Keratinocyte (primary cell): ENCODE measurements around the gene FGF18. TPM values are rescaled to one million over a fixed set of nuclear protein-coding genes. Genes with fewer than 3 reads are reported as not detected.

ENCODE experiments used
- DNase-seq: peaks from one replicate; pipeline ENCODE4 v3.0.0-alpha.2; 2011; ENCODE audit warnings: low read depth, missing footprints, low spot score
- FAIRE-seq: peaks from 2 replicates; lab custom pipeline; 2011; peaks lifted over from hg19 to GRCh38; lab: Jason Lieb, UNC
- H2AFZ ChIP-seq: 2 replicates; pipeline ENCODE4 v1.6.0; 2012; ENCODE audit warnings: low read length, control low read depth, inconsistent platforms; ENCODE audit not compliant: control insufficient read depth
- H3K27ac ChIP-seq: 2 replicates; pipeline ENCODE4 v1.5.1; 2011; ENCODE audit warnings: low read length; ENCODE audit not compliant: control insufficient read depth, insufficient read depth
- H3K27me3 ChIP-seq: 3 replicates; pipeline ENCODE4 v1.6.0; 2011; ENCODE audit warnings: low read length; ENCODE audit not compliant: control insufficient read depth, insufficient read depth; ENCODE audit errors: extremely low read depth
- H3K36me3 ChIP-seq, 2 experiments: 2 replicates in 1 of 2; 3 replicates in 1 of 2; pipeline ENCODE4 v1.5.1; 2011; ENCODE audit warnings: low read length in 2 of 2, mild to moderate bottlenecking in 1 of 2; ENCODE audit not compliant: control insufficient read depth in 2 of 2, insufficient read depth in 2 of 2; ENCODE audit errors: extremely low read depth in 1 of 2
- H3K4me1 ChIP-seq: 3 replicates; pipeline ENCODE4 v1.5.1; 2011; ENCODE audit warnings: low read length; ENCODE audit not compliant: control insufficient read depth, insufficient read depth; ENCODE audit errors: extremely low read depth
- H3K4me2 ChIP-seq: 3 replicates; pipeline ENCODE4 v1.6.0; 2011; ENCODE audit warnings: low read depth, low read length; ENCODE audit not compliant: control insufficient read depth, insufficient read depth; ENCODE audit errors: extremely low read depth
- H3K4me3 ChIP-seq, 3 experiments: fragments of 200-600 bp in 1 of 3; sonication (generic) in 1 of 3; 2 replicates in 2 of 3; 3 replicates in 1 of 3; pipeline ENCODE4 v1.5.1; 2011 to 2016; ENCODE audit warnings: low read length in 3 of 3, mild to moderate bottlenecking in 3 of 3, control low read depth in 2 of 3, inconsistent platforms in 1 of 3, low read depth in 1 of 3, mixed read lengths in 1 of 3, mixed run types in 1 of 3, moderate library complexity in 1 of 3; ENCODE audit not compliant: control insufficient read depth in 2 of 3, insufficient read depth in 2 of 3; ENCODE audit errors: extremely low read depth in 1 of 3
- H3K79me2 ChIP-seq: 2 replicates; pipeline ENCODE4 v1.6.0; 2012; ENCODE audit warnings: low read length; ENCODE audit not compliant: control insufficient read depth, insufficient read depth
- H3K9ac ChIP-seq: 3 replicates; pipeline ENCODE4 v1.6.0; 2011; ENCODE audit warnings: low read length; ENCODE audit not compliant: control insufficient read depth, insufficient read depth; ENCODE audit errors: extremely low read depth
- H3K9me1 ChIP-seq: 3 replicates; pipeline ENCODE4 v1.6.0; 2011; ENCODE audit warnings: low read length; ENCODE audit not compliant: control insufficient read depth, insufficient read depth; ENCODE audit errors: extremely low read depth
- H3K9me3 ChIP-seq: 2 replicates; pipeline ENCODE4 v1.5.1; 2012; ENCODE audit warnings: low read depth, low read length; ENCODE audit not compliant: control insufficient read depth
- H4K20me1 ChIP-seq: 3 replicates; pipeline ENCODE4 v1.6.0; 2011; ENCODE audit warnings: low read length; ENCODE audit not compliant: control insufficient read depth, insufficient read depth; ENCODE audit errors: extremely low read depth
- EZH2 ChIP-seq: IDR thresholded peaks from one replicate; pipeline ENCODE4 v1.6.1; 2012; ENCODE audit warnings: inconsistent platforms, mild to moderate bottlenecking, low read length, moderate library complexity
- dilution Hi-C: fragments of 300-500 bp; cut with MboI; formaldehyde crosslinking; loops from one replicate; pipeline ENCODE4 v1.7.0; 2020; ENCODE audit warnings: low sequenced_read_pairs; ENCODE audit not compliant: extremely low pct_ligation_motif_present
- polyA plus RNA-seq, 5 experiments: library from polyadenylated mRNA; depleted of rRNA in 3 of 5; stranded (reverse) in 3 of 5; stranded (forward) in 1 of 5; unstranded in 1 of 5; fragments of >200 nt; gene quantifications; 1 replicate in 1 of 5; 2 replicates in 3 of 5; 3 replicates in 1 of 5; pipeline versions ENCODE4 v1.2.1 to v1.2.3, GENCODE V29; 2011 to 2012; ENCODE audit warnings: missing spikeins in 2 of 5, low read depth in 1 of 5, low replicate concordance in 1 of 5
- TF ChIP-seq, protein P1 (sequence below), 3 experiments: IDR thresholded peaks in 1 of 3; conservative IDR thresholded peaks in 1 of 3; optimal IDR thresholded peaks in 1 of 3; 2 replicates in 2 of 3; 3 replicates in 1 of 3; pipeline versions ENCODE3 to v1.5.1; 2011; ENCODE audit warnings: low read length in 3 of 3, mild to moderate bottlenecking in 3 of 3, moderate library complexity in 2 of 3, control low read depth in 1 of 3, inconsistent platforms in 1 of 3; ENCODE audit not compliant: insufficient read depth in 2 of 3; ENCODE audit errors: extremely low read depth in 1 of 3

Gene FGF18
- polyA plus RNA-seq, 1 donor (not counting 4 experiments of a cell fraction or from before 2014, with no cell fraction given): 0.05 TPM

DNA sequence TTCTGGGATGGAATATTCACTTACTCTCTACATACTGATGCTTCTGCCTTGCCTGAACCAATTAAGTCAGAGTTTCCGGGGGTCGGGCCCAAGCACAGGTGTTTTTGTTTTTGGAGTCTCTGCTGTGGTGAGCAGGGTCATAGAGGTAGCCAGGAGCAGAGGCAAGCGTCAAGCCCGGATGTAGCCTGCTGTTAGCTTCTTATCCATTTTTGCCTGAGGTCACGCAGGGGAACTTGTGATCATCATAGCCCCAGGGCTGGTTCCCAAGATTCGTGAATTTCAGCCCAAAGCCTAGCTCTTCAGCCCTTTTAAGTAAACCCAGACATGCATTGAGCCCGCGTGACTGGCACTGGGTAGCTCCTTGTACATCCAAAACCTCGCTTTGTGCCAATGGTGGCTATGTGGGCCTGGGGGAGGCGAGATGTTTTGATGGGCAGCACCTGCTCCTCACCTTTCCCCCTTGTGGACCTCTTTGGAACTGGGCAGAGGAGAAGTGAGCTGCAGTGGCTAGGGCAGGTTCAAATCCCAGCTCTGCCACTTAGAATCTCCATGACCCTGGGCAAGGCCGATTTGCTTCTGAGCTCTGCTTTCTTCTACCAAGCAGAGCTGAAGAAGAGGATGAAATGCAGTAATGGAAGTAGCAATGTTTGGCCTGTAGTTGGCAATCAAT lies 33.7 kb downstream of the FGF18 start:
- H3K27me3 ChIP-seq: peaks cover 1% of the 10 kb centered on the region
- no peaks in the 10 kb centered on the region for H3K4me1 ChIP-seq
- no peak overlapping the region for H3K9ac ChIP-seq
- no peaks in the 10 kb centered on the region for H3K9me1 ChIP-seq
- no peaks in the 10 kb centered on the region for H4K20me1 ChIP-seq
- H3K9me3 ChIP-seq: no peaks in the 10 kb centered on the region
- no peak overlapping the region for H2AFZ ChIP-seq
- H3K79me2 ChIP-seq: no peaks in the 10 kb centered on the region
- H3K27ac ChIP-seq: no peak overlapping the region
- DNase-seq: no peak
- no peak overlapping the region for H3K4me3 ChIP-seq
- no peaks in the 10 kb centered on the region for H3K36me3 ChIP-seq
- no peak overlapping the region for H3K4me2 ChIP-seq
- dilution Hi-C loops: no loop called here
- no peak for FAIRE-seq
- TF ChIP-seq, protein P1, sequence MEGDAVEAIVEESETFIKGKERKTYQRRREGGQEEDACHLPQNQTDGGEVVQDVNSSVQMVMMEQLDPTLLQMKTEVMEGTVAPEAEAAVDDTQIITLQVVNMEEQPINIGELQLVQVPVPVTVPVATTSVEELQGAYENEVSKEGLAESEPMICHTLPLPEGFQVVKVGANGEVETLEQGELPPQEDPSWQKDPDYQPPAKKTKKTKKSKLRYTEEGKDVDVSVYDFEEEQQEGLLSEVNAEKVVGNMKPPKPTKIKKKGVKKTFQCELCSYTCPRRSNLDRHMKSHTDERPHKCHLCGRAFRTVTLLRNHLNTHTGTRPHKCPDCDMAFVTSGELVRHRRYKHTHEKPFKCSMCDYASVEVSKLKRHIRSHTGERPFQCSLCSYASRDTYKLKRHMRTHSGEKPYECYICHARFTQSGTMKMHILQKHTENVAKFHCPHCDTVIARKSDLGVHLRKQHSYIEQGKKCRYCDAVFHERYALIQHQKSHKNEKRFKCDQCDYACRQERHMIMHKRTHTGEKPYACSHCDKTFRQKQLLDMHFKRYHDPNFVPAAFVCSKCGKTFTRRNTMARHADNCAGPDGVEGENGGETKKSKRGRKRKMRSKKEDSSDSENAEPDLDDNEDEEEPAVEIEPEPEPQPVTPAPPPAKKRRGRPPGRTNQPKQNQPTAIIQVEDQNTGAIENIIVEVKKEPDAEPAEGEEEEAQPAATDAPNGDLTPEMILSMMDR (optimal IDR thresholded peaks at IDR 0.05 in 1 of 3, IDR thresholded peaks at IDR 0.05 in 1 of 3, conservative IDR thresholded peaks at IDR 0.05 in 1 of 3; ENCODE audit: extremely low read depth in 1 of 3, insufficient read depth in 2 of 3, low read length in 3 of 3): peak in 1 of 3 experiments; percentile 7
- TF ChIP-seq EZH2: no peak

DNA sequence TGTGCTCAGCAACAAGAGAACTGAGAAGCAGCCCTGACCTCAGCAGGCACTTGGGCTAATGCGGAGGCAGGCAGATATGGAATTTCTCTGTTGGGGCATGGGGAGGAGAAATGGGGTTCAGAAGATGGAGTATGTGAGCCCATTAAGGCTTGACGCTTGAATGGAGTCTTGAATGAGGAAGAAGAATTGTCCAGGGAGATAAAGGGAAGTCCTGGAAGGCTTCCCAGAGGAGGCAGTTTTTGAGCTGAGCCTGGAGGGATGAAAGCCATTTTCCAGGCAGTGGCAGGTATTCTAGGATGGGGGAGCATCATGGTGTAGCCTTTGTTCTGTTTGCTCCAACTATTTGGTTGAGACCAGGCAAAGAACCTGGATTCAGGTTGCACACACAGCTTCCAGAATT lies 34.5 kb downstream of the FGF18 start:
- H3K9ac ChIP-seq: no peak overlapping the region
- no peaks in the 10 kb centered on the region for H3K36me3 ChIP-seq
- no peak for FAIRE-seq
- no peaks in the 10 kb centered on the region for H3K79me2 ChIP-seq
- H3K4me1 ChIP-seq: no peaks in the 10 kb centered on the region
- H4K20me1 ChIP-seq: no peaks in the 10 kb centered on the region
- H3K4me3 ChIP-seq: no peak overlapping the region
- H3K27ac ChIP-seq: no peak overlapping the region
- H3K4me2 ChIP-seq: no peak overlapping the region
- no peak for DNase-seq
- no peak overlapping the region for H2AFZ ChIP-seq
- H3K9me1 ChIP-seq: no peaks in the 10 kb centered on the region
- dilution Hi-C loops: no loop called here
- no peaks in the 10 kb centered on the region for H3K9me3 ChIP-seq
- H3K27me3 ChIP-seq: no peaks in the 10 kb centered on the region
- TF ChIP-seq, protein P1 (optimal IDR thresholded peaks at IDR 0.05 in 1 of 3, IDR thresholded peaks at IDR 0.05 in 1 of 3, conservative IDR thresholded peaks at IDR 0.05 in 1 of 3; ENCODE audit: extremely low read depth in 1 of 3, insufficient read depth in 2 of 3, low read length in 3 of 3): no peak
